CD14-positive monocyte (primary cell): ENCODE measurements around the gene PARD6B. TPM values are rescaled to one million over a fixed set of nuclear protein-coding genes. Genes with fewer than 3 reads are reported as not detected.
A peak's percentile ranks its signal among the peaks of the same experiment; 100 is the strongest.

Experiments used
- DNase-seq, 3 donors: peaks; one replicate each; pipeline ENCODE4 v3.0.0-alpha.2; 2011 to 2022
- H2AFZ ChIP-seq: 2 replicates; pipeline ENCODE4 v1.6.0; 2012; ENCODE audit warnings: mild to moderate bottlenecking, low read depth, low read length, inconsistent platforms; ENCODE audit not compliant: insufficient read depth, poor library complexity, severe bottlenecking
- H3K27ac ChIP-seq, 2 donors: 1 replicate in 1 of 2; 2 replicates in 1 of 2; pipeline ENCODE4 v1.5.1; 2012 to 2013; ENCODE audit warnings: low read length in 2 of 2, control low read depth in 1 of 2, inconsistent platforms in 1 of 2, low read depth in 1 of 2, mild to moderate bottlenecking in 1 of 2
- H3K27me3 ChIP-seq, 2 donors: one replicate each; pipeline versions ENCODE4 v1.6.0 to v1.6.1; 2011 to 2013; ENCODE audit warnings: low read length in 2 of 2; ENCODE audit not compliant: control insufficient read depth in 2 of 2, insufficient read depth in 2 of 2
- H3K36me3 ChIP-seq, 2 donors: replicated peaks in 1 of 2; 1 replicate in 1 of 2; 2 replicates in 1 of 2; pipeline versions ENCODE4 v1.5.1 to v1.6.1; 2012 to 2013; ENCODE audit warnings: low read length in 2 of 2, control low read depth in 1 of 2, inconsistent platforms in 1 of 2, mild to moderate bottlenecking in 1 of 2; ENCODE audit not compliant: insufficient read depth in 2 of 2, control insufficient read depth in 1 of 2
- H3K4me1 ChIP-seq, 2 donors: 1 replicate in 1 of 2; 2 replicates in 1 of 2; pipeline versions ENCODE4 v1.5.1 to v1.6.1; 2012 to 2013; ENCODE audit warnings: low read length in 2 of 2, control low read depth in 1 of 2, inconsistent platforms in 1 of 2, mild to moderate bottlenecking in 1 of 2, moderate library complexity in 1 of 2; ENCODE audit not compliant: insufficient read depth in 2 of 2, control insufficient read depth in 1 of 2
- H3K4me2 ChIP-seq: replicated peaks from 2 replicates; pipeline ENCODE3; 2012; ENCODE audit warnings: low read length, moderate library complexity, mild to moderate bottlenecking; ENCODE audit not compliant: poor library complexity, severe bottlenecking; ENCODE audit errors: extremely low read depth
- H3K4me3 ChIP-seq, 3 experiments: fragments of 200-600 bp in 1 of 3; sonication (generic) in 1 of 3; replicated peaks in 1 of 3; 1 replicate in 2 of 3; 2 replicates in 1 of 3; pipeline ENCODE4 v1.5.1; 2011 to 2013; ENCODE audit warnings: low read length in 3 of 3, mild to moderate bottlenecking in 3 of 3, control low read depth in 2 of 3, low read depth in 2 of 3, inconsistent platforms in 1 of 3, moderate library complexity in 1 of 3
- H3K79me2 ChIP-seq: 2 replicates; pipeline ENCODE4 v1.6.0; 2012; ENCODE audit warnings: mild to moderate bottlenecking, control low read depth, inconsistent platforms, low read length, moderate library complexity; ENCODE audit not compliant: insufficient read depth
- H3K9ac ChIP-seq: 2 replicates; pipeline ENCODE4 v1.6.0; 2017; ENCODE audit warnings: low read length, mild to moderate bottlenecking; ENCODE audit not compliant: insufficient read depth, poor library complexity, severe bottlenecking
- H3K9me3 ChIP-seq, 2 donors: replicated peaks in 1 of 2; 1 replicate in 1 of 2; 2 replicates in 1 of 2; pipeline versions ENCODE4 v1.5.1 to v1.6.1; 2012 to 2013; ENCODE audit warnings: low read length in 2 of 2, control low read depth in 1 of 2; ENCODE audit not compliant: control insufficient read depth in 1 of 2, insufficient read depth in 1 of 2
- H4K20me1 ChIP-seq: 2 replicates; pipeline ENCODE4 v1.6.0; 2012; ENCODE audit warnings: mild to moderate bottlenecking, low read length, control low read depth, moderate library complexity; ENCODE audit not compliant: insufficient read depth
- H3K27ac Mint-ChIP-seq, 7 donors: one replicate each; pipeline ENCODE4 v1.8.0; 2020; ENCODE audit warnings: mild to moderate bottlenecking in 7 of 7, mixed read lengths in 7 of 7, moderate library complexity in 6 of 7, inconsistent platforms in 2 of 7
- H3K27me3 Mint-ChIP-seq, 3 donors: one replicate each; pipeline ENCODE4 v1.8.0; 2021 to 2022; ENCODE audit warnings: low read depth in 3 of 3, mild to moderate bottlenecking in 3 of 3, mixed read lengths in 3 of 3, moderate library complexity in 3 of 3, inconsistent platforms in 1 of 3
- H3K36me3 Mint-ChIP-seq, 2 donors: one replicate each; pipeline ENCODE4 v1.8.0; 2020; ENCODE audit warnings: mixed read lengths in 2 of 2, inconsistent platforms in 1 of 2, mild to moderate bottlenecking in 1 of 2
- H3K4me1 Mint-ChIP-seq: one replicate; pipeline ENCODE4 v1.8.0; 2020; ENCODE audit warnings: mild to moderate bottlenecking, mixed read lengths
- H3K4me3 Mint-ChIP-seq, 2 donors: one replicate each; pipeline ENCODE4 v1.8.0; 2020; ENCODE audit warnings: mild to moderate bottlenecking in 2 of 2, mixed read lengths in 2 of 2, moderate library complexity in 1 of 2
- H3K9me3 Mint-ChIP-seq, 7 donors: one replicate each; pipeline ENCODE4 v1.8.0; 2020 to 2022; ENCODE audit warnings: mixed read lengths in 7 of 7, mild to moderate bottlenecking in 6 of 7, moderate library complexity in 6 of 7, inconsistent platforms in 2 of 7
- CTCF ChIP-seq: fragments of 200-600 bp; IDR thresholded peaks from one replicate; pipeline ENCODE4 v1.8.0; 2022; ENCODE audit warnings: antibody characterized with exemption, mild to moderate bottlenecking
- WGBS: methylation state at CpG from one replicate; pipeline ENCODE4 v1.1.5; 2013; ENCODE audit warnings: missing lambda C conversion rate; ENCODE audit not compliant: insufficient coverage; 5-methylcytosine and 5-hydroxymethylcytosine counted together
- intact Hi-C, 2 donors: fragments of 100-400 bp; cut with micrococcal nuclease; formaldehyde crosslinking; loops; one replicate each; pipeline versions ENCODE4 v1.15.0 to v1.15.1; 2023
- polyA plus RNA-seq, 3 donors: library from polyadenylated mRNA; depleted of rRNA in 1 of 3; unstranded in 2 of 3; stranded (reverse) in 1 of 3; fragments of 300-500 nt in 2 of 3; fragments of >200 nt in 1 of 3; fragmentation: Illumina TruSeq in 2 of 3; gene quantifications; 1 replicate in 2 of 3; 2 replicates in 1 of 3; pipeline ENCODE4 v1.2.3, GENCODE V29; 2012 to 2021

Gene PARD6B
- polyA plus RNA-seq, 3 donors: 0.04 to 0.13 (median 0.13) TPM

GRCh38 chr20:50794181-50794845 lies 62.9 kb downstream of the PARD6B start:
- H3K36me3 Mint-ChIP-seq: no peaks in the 10 kb centered on the region
- H3K4me3 ChIP-seq: peak overlapping the region in 2 of 3 experiments; percentile 36 to 82
- H3K27me3 ChIP-seq: peaks cover 7 to 9% of the 10 kb centered on the region in 2 donors
- H3K4me2 ChIP-seq: peak overlapping the region; percentile 99
- TF ChIP-seq CTCF: no peak
- peaks cover 9 to 24% (median 10%) of the 10 kb centered on the region in 3 donors for H3K27me3 Mint-ChIP-seq
- peaks cover 18% of the 10 kb centered on the region for H3K4me1 Mint-ChIP-seq
- peak overlapping the region; percentile 34 for H3K9ac ChIP-seq
- H3K27ac Mint-ChIP-seq: no peak overlapping the region
- no peaks in the 10 kb centered on the region for H3K9me3 ChIP-seq
- H3K4me3 Mint-ChIP-seq: peak overlapping the region; percentile 73 to 80
- intact Hi-C loops: loop anchor here (5.0 to 10.0 kb wide), 2 partner anchors 133 to 140 kb away; partner anchors contain the start of gene ADNP (in 1 of the 2)
- no peak overlapping the region for H3K27ac ChIP-seq
- peak overlapping the region; percentile 91 for H2AFZ ChIP-seq
- H4K20me1 ChIP-seq: no peaks in the 10 kb centered on the region
- WGBS: under 1% methylated on average over 26 of the region's 35 CpGs
- H3K79me2 ChIP-seq: no peaks in the 10 kb centered on the region
- peaks cover 0 to 3% (median 0%) of the 10 kb centered on the region in 7 donors for H3K9me3 Mint-ChIP-seq
- peaks cover 23 to 31% of the 10 kb centered on the region in 2 donors for H3K4me1 ChIP-seq
- H3K36me3 ChIP-seq: no peaks in the 10 kb centered on the region
- DNase-seq: no peak

- under 1% methylated on average over 90 of the region's 92 CpGs for WGBS
These were observed 63.7 kb downstream of the PARD6B start, which contains the start of gene BCAS4 for GRCh38 chr20:50794846-50795634. BCAS4 (plus strand) TSS chr20:50795061; CDS start chr20:50795084, 23 bp downstream.

More at GRCh38 chr20:50794846-50795634, 63.7 kb downstream of the PARD6B start, which contains the start of gene BCAS4:
- Histone ChIP-seq H3K79me2 (no peaks in the 10 kb centered on the region), H2AFZ (peak within 1 kb of the TSS; percentile 91), H3K4me1 (peaks cover 23 to 31% of the 10 kb centered on the region in 2 donors), H3K4me3 (peak within 1 kb of the TSS; percentile 50 to 82 (median 51)), H3K4me2 (peak within 1 kb of the TSS; percentile 99), H3K27me3 (peaks cover 7 to 9% of the 10 kb centered on the region in 2 donors), H3K27ac (no peak within 1 kb of the TSS), H4K20me1 (no peaks in the 10 kb centered on the region), H3K9ac (peak within 1 kb of the TSS; percentile 54), H3K36me3 (no peaks in the 10 kb centered on the region), H3K9me3 (no peaks in the 10 kb centered on the region)
- peaks cover 0 to 3% (median 0%) of the 10 kb centered on the region in 7 donors for H3K9me3 Mint-ChIP-seq
- intact Hi-C loops: loop anchor here (5.0 to 10.0 kb wide), 2 partner anchors 132 to 140 kb away; partner anchors contain the start of gene ADNP (in 1 of the 2)
- peak within 1 kb of the TSS in 1 of 7 donors; percentile 15 for H3K27ac Mint-ChIP-seq
- H3K4me3 Mint-ChIP-seq: peak within 1 kb of the TSS; percentile 76 to 88
- peaks cover 18% of the 10 kb centered on the region for H3K4me1 Mint-ChIP-seq
- H3K36me3 Mint-ChIP-seq: no peaks in the 10 kb centered on the region
- peak; percentile 36 to 61 (median 54) for DNase-seq
- TF ChIP-seq CTCF: peak; percentile 93
- peaks cover 9 to 24% (median 10%) of the 10 kb centered on the region in 3 donors for H3K27me3 Mint-ChIP-seq
